Activated CD4-positive, alpha-beta T cell treated with anti-CD3 and anti-CD28 coated beads, Interleukin-2, amount 50 U/mL, for 48 hours (primary cell): ENCODE measurements around the gene RAP1GAP2.
A peak's percentile ranks its signal among the peaks of the same experiment; 100 is the strongest.
"Not testable (repeated sequence)": the region's sequence is repeated elsewhere in the genome, so short reads cannot be mapped to it uniquely, and the experiment has no call there.

Source experiments
- DNase-seq, 2 experiments: peaks; one replicate each; pipeline ENCODE4 v3.0.0-alpha.2; 2020

Gene RAP1GAP2

GRCh38 chr17:2796164-2797125, at the start of gene RAP1GAP2:
RAP1GAP2 (plus strand) TSS chr17:2796438; CDS start chr17:2796528, 90 bp downstream.
- peak; percentile 66 to 71 for DNase-seq

DNA sequence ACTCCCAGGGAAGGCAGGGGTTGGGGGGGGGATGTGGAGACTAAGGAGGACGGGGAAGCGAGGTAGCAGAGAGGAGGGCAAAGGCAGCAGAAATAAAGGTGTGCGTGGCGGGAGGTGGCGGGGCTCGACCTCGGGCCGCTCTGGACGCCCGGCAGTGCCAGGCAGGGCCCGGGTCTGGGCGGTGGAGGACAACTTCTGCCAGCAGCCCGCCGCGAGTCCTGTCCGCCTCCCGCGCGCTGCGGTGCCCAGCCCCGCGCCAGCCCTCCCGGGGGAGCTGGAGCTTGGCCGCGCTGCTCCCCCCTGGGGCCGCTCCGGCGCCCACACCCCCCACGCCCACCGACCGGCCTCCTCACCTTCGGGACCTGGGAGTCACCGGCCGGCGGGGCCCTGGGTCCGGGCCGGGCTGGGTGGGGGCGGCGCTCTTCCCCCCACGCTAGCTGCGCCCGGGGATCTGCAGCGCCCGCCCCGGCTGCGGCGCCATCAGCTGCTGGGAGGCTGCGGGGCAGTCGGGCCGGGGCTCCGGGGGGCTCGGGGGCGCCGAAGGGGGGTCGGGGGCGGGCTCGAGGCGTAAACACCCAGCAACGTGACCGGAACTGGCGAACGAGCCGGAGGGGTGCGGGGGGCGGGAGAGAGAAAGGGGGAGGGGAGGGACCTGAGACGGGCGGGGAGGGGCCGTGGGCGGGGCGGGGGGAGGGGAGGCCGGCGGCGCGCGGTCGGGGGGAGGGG, 47.0 kb upstream of the RAP1GAP2 start, which contains the start of gene CCDC92B:
CCDC92B (minus strand) TSS at position 595 of the 726 bp plus-strand sequence. CDS start 14,507 bp downstream, outside the sequence.
- no peak for DNase-seq

DNA sequence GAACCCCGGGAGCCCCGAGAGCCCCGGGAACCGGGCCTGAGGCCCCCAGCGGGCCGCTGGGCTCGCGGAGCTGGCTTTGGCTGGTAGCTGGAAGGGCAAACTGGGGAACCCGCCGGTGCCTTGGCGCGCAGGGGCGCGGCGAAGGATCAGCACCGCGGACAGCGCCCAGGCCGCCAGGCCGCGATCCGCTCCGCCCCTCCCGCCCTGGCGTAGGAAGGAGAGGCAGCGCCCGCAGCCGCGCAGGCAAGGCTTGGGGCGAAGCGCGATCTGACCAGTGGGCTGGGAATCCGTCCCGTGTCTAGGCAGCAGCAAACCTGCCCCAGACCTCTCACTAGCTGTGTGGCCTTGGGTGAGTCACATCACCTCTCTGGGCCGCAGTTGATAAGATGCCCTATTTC, 46.5 kb upstream of the RAP1GAP2 start:
- peak; percentile 71 to 75 for DNase-seq

DNA sequence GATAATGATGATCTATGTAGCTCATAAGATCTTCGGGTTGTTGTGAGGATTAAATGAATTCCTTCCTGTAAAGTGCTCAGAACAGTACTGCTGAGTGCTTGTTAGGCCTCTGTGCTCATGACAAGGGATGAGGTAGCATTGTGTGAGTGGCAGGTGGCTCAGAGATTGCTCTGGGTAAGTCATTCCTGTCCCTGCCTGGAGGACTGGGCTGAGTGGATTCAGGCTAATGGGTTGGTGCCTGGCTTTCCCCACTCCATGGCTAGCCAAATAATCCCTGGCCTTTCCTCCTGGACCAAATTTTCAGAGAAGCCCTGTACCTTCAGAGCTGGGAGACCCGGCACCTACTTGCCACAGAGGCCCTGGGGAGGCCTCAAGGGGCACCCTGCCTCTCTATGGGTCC, 45.5 kb upstream of the RAP1GAP2 start:
- no peak for DNase-seq

- DNase-seq = no peak
Measured at GRCh38 chr17:2751491-2751890, 44.7 kb upstream of the RAP1GAP2 start.

DNA sequence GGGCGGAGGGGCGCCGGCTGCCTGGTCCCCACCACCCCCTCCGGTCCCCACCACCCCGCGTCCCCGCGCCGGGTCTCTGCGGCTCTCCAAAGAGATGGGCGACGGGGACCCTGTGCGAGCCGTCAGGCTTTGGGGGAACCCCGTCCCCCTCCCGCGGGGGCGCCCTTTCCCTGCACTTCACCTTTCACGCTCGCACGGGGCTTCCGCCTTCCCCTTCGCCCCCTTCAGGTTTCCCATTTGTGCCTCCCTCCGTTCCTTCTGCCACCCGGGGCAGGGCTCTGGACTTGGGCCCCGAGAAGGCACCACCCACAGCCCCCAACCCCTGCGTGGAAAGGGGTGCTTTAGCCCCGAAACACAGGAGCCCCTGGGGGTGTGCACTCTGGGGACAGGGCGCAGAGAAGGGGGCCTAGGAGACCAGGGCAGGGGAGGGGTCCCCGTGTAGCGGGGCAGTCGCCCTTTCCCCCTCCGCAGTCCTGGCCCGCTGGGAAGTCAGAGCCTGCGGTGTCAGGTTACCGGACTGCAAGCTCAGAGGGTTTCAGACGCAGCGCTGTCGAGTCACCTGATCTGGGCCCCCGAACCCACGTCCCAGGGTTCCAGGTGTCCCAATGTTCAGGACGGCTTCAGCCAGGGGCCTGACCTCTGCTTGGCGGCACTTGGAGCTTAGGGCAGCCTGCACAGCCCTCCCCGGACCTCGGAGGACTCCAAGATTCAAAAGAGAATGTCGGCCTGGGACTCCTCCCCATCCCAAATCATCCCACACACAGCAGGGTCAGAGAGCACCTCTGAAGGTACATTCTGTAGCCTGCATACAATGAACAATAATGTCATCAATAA, 40.1 kb upstream of the RAP1GAP2 start:
- no peak for DNase-seq

- DNase-seq = no peak
Measured at GRCh38 chr17:2758870-2759269, 37.4 kb upstream of the RAP1GAP2 start.

- no peak for DNase-seq
Measured at GRCh38 chr17:2770129-2770528, 26.1 kb upstream of the RAP1GAP2 start.

DNA sequence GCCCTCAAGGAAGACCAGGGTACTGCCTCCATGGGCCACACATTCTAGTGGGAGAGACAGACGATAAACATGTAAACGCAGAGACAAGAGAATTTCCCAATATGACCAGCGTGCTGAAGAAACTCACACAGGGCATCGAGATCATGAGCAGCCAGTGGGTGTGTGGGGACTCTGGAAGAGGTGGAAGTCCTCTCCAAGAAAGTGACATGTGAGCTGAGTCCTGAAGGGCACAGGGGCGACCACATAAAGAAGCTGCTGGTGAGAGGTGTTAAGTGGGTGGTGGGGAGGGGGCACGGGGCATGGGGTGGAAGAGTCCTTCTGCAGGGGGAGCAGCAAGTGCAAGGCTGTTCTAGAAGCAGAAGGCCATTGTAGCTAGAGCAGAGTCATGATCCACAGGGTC, 21.0 kb upstream of the RAP1GAP2 start:
- DNase-seq = no peak

- peak in 1 of 2 experiments; percentile 22 for DNase-seq
Measured at GRCh38 chr17:2776589-2777241, 19.5 kb upstream of the RAP1GAP2 start.

- DNase-seq = no peak
Measured at GRCh38 chr17:2777242-2777867, 18.9 kb upstream of the RAP1GAP2 start.

DNA sequence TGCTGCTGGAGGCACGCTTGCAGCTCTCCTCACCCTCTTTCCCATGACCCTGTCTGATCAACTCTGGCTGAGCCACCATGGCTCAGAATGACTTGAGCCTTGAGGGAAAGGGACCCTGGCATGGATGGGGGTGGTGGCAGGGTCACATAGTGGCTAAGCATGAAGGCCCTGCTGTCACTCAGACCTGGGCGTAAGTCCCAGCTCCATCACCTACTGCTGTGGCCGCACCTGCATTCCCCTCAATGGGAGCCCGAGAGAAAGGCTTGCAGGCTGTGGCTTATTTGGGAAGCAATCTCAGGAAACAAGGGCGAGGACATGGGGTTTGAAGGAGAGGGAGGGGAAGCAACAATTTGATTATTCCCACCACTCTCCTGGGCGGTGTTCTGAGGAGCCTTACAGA, 17.7 kb upstream of the RAP1GAP2 start:
- no peak for DNase-seq

GRCh38 chr17:2779545-2779944, 16.7 kb upstream of the RAP1GAP2 start:
- DNase-seq = no peak

DNA sequence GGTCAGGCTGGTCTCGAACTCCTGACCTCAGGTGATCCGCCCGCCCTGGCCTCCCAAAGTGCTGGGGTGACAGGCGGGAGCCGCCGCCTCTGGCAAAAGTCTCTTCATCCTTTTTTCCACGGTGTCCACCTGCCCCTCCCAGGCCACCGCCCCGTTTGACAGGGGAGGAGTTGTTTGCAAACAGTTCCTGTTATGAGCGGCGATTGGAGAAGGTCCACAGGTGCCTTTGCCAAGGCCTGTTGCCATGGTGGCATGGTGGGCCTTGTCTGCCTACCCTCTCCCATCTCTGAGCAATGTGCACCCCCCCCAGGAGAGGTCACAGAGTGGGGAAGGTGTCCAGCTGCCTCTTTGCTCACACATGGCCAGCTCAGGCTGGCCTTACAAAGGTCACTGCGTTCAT, 16.0 kb upstream of the RAP1GAP2 start:
- no peak for DNase-seq

- no peak for DNase-seq
Measured at GRCh38 chr17:2780931-2781454, 15.2 kb upstream of the RAP1GAP2 start.

GRCh38 chr17:2781598-2781997, 14.6 kb upstream of the RAP1GAP2 start:
- DNase-seq = not testable (repeated sequence)

DNA sequence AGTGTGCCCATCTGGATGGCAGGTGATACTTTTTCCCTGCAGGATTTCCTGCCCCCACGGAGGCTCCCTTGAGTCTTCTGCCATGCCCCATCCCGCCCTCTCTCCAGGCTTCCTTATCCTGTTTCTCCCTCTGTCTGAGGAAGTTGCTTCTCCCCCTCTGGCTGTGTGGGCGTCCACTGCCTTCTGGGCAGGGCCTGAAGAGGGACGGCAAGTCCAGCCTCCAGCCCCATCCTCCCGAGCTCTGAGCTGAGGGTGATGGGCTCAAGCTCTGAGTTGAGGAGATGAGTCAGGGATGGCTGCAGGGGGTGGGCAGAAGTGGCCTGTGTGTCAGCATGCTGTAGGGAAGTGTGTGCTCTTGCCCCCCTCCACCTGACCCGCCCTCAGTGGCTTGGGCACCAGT, 14.2 kb upstream of the RAP1GAP2 start:
- no peak for DNase-seq

- DNase-seq = no peak
Measured at GRCh38 chr17:2783310-2784030, 12.8 kb upstream of the RAP1GAP2 start.

DNA sequence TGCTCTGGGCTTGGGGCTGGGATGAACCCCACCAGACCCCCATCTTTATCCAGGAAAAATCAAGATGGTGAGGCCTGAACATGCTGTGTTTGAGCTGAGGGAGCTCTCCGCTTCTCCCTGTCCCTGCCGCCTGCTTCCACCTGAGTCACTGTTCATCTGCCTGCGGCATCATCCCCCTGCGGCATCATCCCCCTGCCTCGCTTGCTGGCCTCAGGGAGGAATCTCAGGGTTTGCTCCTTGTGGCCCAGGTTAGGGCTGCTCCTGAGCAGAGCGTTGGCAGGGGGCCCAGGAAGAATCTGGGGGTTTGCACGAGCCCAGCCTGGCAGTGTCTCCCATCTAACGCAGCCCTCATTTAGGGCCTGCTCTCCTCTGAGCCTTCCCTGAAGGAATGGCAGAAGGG, 11.4 kb upstream of the RAP1GAP2 start:
- no peak for DNase-seq

DNA sequence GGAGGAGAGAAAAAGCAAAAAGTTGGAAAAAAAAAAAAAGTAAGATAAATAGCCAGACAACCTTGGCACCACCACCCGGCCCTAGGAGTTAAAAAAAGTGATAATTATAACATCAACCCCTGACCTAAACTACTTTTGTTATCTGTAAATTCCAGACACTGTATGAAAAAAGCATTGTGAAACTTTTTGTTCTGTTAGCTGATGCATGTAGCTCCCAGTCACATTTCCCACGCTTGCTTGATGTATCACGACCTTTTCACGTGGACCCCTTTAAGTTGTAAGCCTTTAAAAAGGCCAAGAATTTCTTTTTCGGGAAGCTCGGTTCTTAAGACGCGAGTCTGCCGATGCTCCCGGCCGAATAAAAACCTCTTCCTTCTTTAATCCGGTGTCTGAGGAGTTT, 10.9 kb upstream of the RAP1GAP2 start:
- not testable (repeated sequence) for DNase-seq
